HG03159 (cell line): ENCODE results near the gene SLPI.

ENCODE experiments used
- ATAC-seq: cut with Tn5 transposase; IDR thresholded peaks from one replicate; pipeline ENCODE4 v1.9.1; 2021; ENCODE audit warnings: mild to moderate bottlenecking, moderate library complexity; ENCODE audit not compliant: unreplicated experiment

SLPI gene

GRCh38 chr20:45275338-45275737 is 21.0 kb upstream of the SLPI start:
- no peak for ATAC-seq

GRCh38 chr20:45269754-45270270 is 15.4 kb upstream of the SLPI start:
- no peak for ATAC-seq

DNA sequence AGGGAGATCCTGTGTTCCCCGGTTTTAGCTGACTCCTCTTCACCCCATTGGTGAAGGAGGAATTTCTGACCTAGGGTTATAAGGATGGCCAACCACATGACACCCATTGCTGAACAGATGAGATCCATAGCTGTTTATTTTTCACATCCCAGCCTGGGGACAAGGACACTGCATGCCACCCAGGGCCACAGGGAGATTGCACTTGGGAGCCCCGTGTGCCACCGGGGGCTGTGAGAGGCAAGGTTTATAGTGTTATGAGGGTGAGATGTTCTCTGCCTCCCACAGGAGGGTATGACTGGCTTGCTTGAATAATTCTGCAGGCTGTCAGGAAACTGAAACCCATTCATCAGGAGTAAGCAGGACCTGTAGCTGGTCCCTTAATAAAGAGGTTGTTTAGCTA is 14.7 kb upstream of the SLPI start:
- no peak for ATAC-seq

DNA sequence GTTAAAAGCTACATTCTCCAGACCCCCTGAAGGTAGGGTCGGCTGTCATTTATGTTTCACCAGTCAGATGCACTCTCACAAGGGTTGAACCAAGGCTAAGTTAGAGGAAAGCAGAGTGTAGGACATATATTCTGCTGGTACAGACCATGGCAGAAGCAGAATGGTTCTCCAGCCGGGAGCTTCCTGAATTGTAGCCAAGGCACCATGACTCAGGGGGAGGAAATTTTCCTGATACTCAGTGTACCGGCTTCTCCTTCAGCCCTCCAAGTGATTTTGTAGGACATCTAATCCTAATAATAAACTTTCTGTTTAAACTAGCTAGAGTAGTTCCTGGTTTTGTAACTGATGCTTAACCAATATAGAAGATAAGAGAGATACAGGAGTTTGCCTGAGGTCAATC is 14.2 kb upstream of the SLPI start:
- no peak for ATAC-seq

GRCh38 chr20:45266977-45267376 is 12.6 kb upstream of the SLPI start:
- ATAC-seq, result no peak

GRCh38 chr20:45263556-45264266 is 9.3 kb upstream of the SLPI start:
- no peak for ATAC-seq

- no peak for ATAC-seq
These were observed 4.3 kb upstream of the SLPI start for GRCh38 chr20:45258664-45259063.

- no peak for ATAC-seq
These were observed 3.9 kb upstream of the SLPI start for GRCh38 chr20:45258259-45258658.

- no peak for ATAC-seq
These were observed 3.3 kb upstream of the SLPI start for GRCh38 chr20:45257711-45258110.

- no peak for ATAC-seq
These were observed 2.8 kb upstream of the SLPI start for GRCh38 chr20:45257161-45257560.

DNA sequence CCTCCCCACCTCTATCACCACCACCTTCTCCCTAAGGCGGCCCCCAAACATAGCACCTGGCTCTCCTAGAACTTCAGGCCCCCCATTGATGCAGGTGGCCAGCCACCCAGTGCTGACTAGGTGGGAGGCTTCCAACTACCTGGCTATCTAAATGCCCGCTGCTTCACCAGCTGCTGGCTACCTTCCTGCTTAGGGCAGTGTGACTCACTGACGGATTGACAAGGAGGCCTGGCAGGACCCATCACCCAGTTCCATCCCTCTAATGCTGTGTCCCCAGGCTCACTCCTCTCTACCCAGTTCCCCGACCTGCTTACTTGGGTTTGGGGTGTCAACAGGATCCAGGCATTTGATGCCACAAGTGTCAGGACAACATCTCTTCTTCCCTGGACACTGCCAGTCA is 1.1 kb downstream of the SLPI start:
- no peak for ATAC-seq

DNA sequence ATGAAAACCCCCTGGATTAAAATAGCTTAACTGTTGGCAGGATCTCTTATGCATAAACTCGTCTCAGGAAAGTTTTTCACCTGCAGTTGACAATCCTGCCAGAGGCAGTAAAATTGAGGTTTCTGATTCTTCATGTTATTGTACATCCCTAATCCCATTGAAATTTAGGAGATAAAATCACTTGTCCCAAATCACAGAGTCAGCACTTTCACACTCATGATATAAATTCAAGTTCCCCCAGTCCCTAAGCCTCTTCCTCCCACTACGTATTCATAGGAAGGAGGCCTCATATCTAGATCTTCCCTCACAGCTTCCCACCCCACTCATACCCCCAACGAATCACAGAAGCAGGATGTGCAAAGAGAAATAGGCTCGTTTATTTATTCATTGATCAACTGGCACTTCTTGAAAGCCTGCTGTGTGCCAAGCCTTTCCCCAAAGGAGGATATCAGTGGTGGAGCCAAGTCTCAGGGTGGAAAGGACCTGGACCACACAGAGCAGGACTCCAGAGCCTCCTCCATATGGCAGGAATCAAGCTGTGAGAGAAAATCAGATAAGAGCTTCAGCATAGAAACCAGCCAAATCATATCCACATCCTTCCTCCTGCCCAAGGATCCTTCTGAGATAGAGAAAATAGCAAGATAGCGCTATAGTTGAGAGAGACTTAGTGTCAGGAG is 2.3 kb downstream of the SLPI start:
- ATAC-seq, result no peak

GRCh38 chr20:45248609-45249008 is 5.8 kb downstream of the SLPI start:
- ATAC-seq, result no peak

GRCh38 chr20:45247865-45248264 is 6.5 kb downstream of the SLPI start:
- ATAC-seq, result no peak

GRCh38 chr20:45246109-45246508 is 8.3 kb downstream of the SLPI start:
- ATAC-seq, result no peak

GRCh38 chr20:45238139-45238538 is 16.2 kb downstream of the SLPI start:
- ATAC-seq, result no peak

DNA sequence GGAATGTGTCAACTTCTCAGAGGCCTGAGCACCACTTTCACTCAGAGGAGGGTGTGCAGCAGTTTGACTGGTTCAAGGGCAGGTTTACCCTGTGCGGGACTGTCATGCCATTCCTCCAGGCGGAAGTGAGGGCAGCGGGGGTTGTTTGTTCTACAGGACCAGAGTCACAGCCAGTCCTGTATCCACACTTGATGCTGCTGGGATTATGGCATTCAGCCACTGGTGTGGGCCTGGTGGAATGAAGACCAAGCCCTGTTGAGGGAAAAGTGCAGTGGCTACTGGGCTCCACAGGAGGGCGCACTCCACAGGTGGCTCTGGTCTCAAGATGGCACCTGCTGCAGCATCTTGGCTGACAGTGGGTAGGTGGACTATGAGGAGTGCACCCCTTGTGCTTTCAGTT is 18.4 kb downstream of the SLPI start:
- ATAC-seq, result no peak

DNA sequence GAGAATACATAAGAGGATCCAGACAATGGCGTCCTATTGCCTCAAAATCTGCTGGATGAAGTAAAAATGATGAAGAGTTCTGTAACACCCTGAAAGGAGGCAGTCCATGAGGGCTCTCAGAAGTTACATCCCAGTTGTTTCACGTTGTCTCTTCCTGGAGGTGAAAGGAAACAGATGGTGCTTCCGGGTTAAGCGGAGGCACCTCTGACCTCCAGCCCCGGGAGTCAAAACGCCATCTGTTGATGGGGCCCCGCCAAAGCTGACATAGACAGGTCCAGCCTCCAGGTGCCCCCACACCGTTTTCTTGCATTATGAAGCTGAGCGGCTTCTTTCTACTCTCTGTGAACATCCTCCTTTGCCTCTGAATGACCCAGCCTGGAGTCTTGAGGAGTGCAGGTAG is 23.7 kb downstream of the SLPI start:
- no peak for ATAC-seq

DNA sequence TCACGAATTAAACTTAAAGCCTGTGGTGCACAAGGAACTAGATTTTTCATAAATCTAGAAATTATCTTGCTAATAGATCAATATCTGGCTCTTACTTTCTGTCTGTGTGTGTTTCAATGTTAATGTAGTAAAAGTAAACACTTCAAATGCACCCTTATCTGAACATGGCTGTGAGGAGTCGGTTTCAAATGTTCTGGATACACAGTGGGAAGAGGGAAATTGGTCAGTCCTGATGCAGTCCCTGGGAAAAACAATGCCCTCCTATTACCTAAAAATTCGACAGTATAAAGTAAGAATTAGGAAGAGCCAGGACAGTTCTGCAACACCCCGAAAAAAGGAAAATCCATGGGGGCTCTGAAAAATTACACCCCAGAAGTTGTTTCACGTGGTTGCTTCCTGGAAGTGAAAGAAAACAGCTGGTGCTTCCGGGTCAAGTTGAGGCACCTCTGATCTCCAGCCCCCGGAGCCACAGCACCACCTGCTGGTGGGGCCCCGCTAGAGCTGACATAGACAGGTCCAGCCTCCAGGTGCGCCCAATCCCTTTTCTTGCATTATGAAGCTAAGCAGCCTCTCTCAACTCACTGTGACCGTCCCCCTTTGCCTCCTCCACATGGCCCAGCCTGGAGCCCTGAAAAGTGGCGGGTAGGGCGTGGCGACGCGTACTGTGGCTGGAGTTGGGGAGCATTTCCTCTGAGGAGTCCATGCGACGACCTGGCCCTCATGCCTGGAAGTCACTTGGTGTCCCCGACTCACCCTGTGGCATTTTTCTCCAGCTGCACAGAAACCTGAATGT is 24.9 kb downstream of the SLPI start:
- no peak for ATAC-seq

GRCh38 chr20:45226287-45226686 is 28.1 kb downstream of the SLPI start:
- ATAC-seq, result no peak

DNA sequence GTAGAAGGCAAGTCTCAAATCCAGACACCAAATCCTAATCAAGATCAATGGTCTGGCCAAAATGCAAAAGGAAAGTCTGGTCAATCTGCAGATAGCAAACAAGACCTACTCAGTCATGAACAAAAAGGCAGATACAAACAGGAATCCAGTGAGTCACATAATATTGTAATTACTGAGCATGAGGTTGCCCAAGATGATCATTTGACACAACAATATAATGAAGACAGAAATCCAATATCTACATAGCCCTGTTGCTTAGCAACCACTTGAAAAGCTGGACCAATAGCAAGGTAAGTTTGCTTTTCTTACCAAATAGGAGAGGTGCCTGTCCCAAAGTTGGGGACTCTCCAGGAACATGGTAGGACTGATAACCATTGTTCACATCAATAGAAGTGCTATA is 31.2 kb downstream of the SLPI start:
- ATAC-seq, result no peak

DNA sequence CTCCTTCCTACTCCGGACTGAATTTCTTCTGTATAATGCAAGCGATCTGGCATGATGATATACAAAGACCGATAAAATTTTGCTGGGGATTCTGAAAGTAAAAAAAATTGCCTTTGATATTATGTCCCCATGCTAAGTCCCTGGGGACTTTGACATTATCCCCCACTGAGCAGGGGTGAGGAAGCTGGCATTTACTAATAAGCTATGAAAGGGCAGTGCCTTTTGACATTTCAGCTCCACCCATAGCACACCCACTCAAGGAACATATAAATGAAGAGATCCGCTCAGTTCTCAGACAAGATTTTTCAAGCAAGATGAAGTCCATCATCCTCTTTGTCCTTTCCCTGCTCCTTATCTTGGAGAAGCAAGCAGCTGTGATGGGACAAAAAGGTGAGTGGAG is 33.3 kb downstream of the SLPI start, which contains the start of gene SEMG2:
Gene SEMG2, plus strand, starts transcription at position 298 of the 400 bp plus-strand sequence. Its CDS starts 17 bp downstream, at position 315.
- no peak for ATAC-seq
